ENCODE results near the gene MAG. TPM values are rescaled to one million over a fixed set of nuclear protein-coding genes. Genes with fewer than 3 reads are reported as not detected.

MAG gene
- total RNA-seq, 1 donor from 2014 or later: 1.6 TPM

GRCh38 chr19:35308910-35309309 is 16.9 kb downstream of the MAG start:
- H3K27me3 ChIP-seq (ENCODE audit: control insufficient read depth in 3 of 3, insufficient read depth in 3 of 3, low read length in 3 of 3): peaks cover 6 to 8% (median 7%) of the 10 kb centered on the region in 3 donors

GRCh38 chr19:35309481-35310279 is 17.7 kb downstream of the MAG start:
- Histone ChIP-seq H3K27ac (ENCODE audit: low read depth, low read length) (no peak overlapping the region), H3K36me3 (ENCODE audit: control insufficient read depth in 3 of 3, insufficient read depth in 3 of 3, low read length in 3 of 3) (no peaks in the 10 kb centered on the region), H3K9me3 (ENCODE audit: control insufficient read depth in 3 of 3, low read length in 3 of 3) (no peaks in the 10 kb centered on the region), H3K27me3 (ENCODE audit: control insufficient read depth in 3 of 3, insufficient read depth in 3 of 3, low read length in 3 of 3) (peaks cover 4 to 8% (median 8%) of the 10 kb centered on the region in 3 donors), H3K4me1 (ENCODE audit: control insufficient read depth in 3 of 3, insufficient read depth in 3 of 3, low read length in 3 of 3) (no peaks in the 10 kb centered on the region), H3K4me3 (ENCODE audit: low read length in 3 of 3) (no peak overlapping the region), H3K9ac (ENCODE audit: low read depth in 1 of 3, low read length in 3 of 3) (no peak overlapping the region)

More at GRCh38 chr19:35308910-35309309, 16.9 kb downstream of the MAG start:
- Histone ChIP-seq H3K9me3 (ENCODE audit: control insufficient read depth in 3 of 3, low read length in 3 of 3) (no peaks in the 10 kb centered on the region), H3K27ac (ENCODE audit: low read depth, low read length) (no peak overlapping the region), H3K9ac (ENCODE audit: low read depth in 1 of 3, low read length in 3 of 3) (no peak overlapping the region), H3K4me1 (ENCODE audit: control insufficient read depth in 3 of 3, insufficient read depth in 3 of 3, low read length in 3 of 3) (no peaks in the 10 kb centered on the region), H3K4me3 (ENCODE audit: low read length in 3 of 3) (no peak overlapping the region), H3K36me3 (ENCODE audit: control insufficient read depth in 3 of 3, insufficient read depth in 3 of 3, low read length in 3 of 3) (no peaks in the 10 kb centered on the region)

DNA sequence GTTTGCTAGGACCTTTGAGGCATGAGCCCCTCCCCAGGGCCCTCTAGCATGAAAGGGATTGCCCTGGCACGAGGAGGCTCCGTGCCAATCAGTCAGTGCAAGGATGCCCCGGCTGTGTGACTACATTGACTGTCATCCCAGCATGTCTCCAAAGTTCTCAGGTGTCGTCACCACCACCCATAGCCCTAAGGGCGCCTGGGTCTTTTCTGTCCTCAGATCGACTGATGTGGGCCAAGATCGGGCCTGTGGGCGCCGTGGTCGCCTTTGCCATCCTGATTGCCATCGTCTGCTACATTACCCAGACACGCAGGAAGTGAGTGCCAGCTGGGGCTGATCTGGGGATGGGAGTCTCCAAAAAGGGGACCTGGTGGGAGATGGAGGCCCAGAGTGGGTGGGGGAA is 18.4 kb downstream of the MAG start:
- Histone ChIP-seq H3K36me3 (ENCODE audit: control insufficient read depth in 3 of 3, insufficient read depth in 3 of 3, low read length in 3 of 3) (no peaks in the 10 kb centered on the region), H3K4me3 (ENCODE audit: low read length in 3 of 3) (no peak overlapping the region), H3K4me1 (ENCODE audit: control insufficient read depth in 3 of 3, insufficient read depth in 3 of 3, low read length in 3 of 3) (no peaks in the 10 kb centered on the region), H3K9ac (ENCODE audit: low read depth in 1 of 3, low read length in 3 of 3) (no peak overlapping the region), H3K27me3 (ENCODE audit: control insufficient read depth in 3 of 3, insufficient read depth in 3 of 3, low read length in 3 of 3) (peaks cover 4 to 8% (median 8%) of the 10 kb centered on the region in 3 donors), H3K27ac (ENCODE audit: low read depth, low read length) (no peak overlapping the region), H3K9me3 (ENCODE audit: control insufficient read depth in 3 of 3, low read length in 3 of 3) (no peaks in the 10 kb centered on the region)

DNA sequence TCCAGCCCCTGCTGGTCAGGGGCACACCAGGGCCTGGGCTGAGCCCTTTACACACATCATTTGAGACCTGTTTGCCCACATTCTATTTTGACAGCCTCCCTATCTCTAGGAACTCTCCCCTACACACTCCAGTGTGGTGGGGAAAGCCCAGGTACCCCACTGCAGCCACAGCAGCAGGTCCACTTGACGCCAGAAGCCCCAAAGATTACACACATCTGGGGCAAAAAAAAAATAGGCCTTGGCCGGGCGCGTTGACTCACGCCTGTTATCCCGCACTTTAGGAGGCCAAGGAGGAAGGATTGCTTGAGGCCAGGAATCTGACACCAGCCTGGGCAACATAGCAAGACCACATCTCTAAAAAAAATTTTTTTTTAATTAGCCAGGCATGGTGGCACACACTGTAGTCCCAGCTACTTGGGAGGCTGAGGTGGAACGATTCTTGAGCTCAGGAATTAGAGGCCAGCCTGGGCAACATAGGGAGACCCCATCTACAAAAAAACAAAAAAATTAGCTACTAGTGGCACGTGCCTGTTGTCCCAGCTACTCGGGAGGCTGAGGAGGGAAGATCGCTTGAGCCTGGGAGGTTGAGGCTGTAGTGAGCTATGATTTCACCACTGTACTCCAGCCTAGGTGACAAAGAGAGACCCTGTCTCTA is 19.0 kb downstream of the MAG start:
- Histone ChIP-seq H3K27ac (ENCODE audit: low read depth, low read length) (no peak overlapping the region), H3K9ac (ENCODE audit: low read depth in 1 of 3, low read length in 3 of 3) (no peak overlapping the region), H3K4me1 (ENCODE audit: control insufficient read depth in 3 of 3, insufficient read depth in 3 of 3, low read length in 3 of 3) (no peaks in the 10 kb centered on the region), H3K9me3 (ENCODE audit: control insufficient read depth in 3 of 3, low read length in 3 of 3) (no peaks in the 10 kb centered on the region), H3K4me3 (ENCODE audit: low read length in 3 of 3) (no peak overlapping the region), H3K36me3 (ENCODE audit: control insufficient read depth in 3 of 3, insufficient read depth in 3 of 3, low read length in 3 of 3) (no peaks in the 10 kb centered on the region), H3K27me3 (ENCODE audit: control insufficient read depth in 3 of 3, insufficient read depth in 3 of 3, low read length in 3 of 3) (peaks cover 4 to 8% (median 8%) of the 10 kb centered on the region in 3 donors)

GRCh38 chr19:35311901-35312665 is 20.1 kb downstream of the MAG start:
- no peaks in the 10 kb centered on the region for H3K4me1 ChIP-seq (ENCODE audit: control insufficient read depth in 3 of 3, insufficient read depth in 3 of 3, low read length in 3 of 3)
- H3K27me3 ChIP-seq (ENCODE audit: control insufficient read depth in 3 of 3, insufficient read depth in 3 of 3, low read length in 3 of 3): peaks cover 4 to 8% (median 6%) of the 10 kb centered on the region in 3 donors
- H3K27ac ChIP-seq (ENCODE audit: low read depth, low read length): no peak overlapping the region
- no peak overlapping the region for H3K9ac ChIP-seq (ENCODE audit: low read depth in 1 of 3, low read length in 3 of 3)
- H3K36me3 ChIP-seq (ENCODE audit: control insufficient read depth in 3 of 3, insufficient read depth in 3 of 3, low read length in 3 of 3): no peaks in the 10 kb centered on the region
- H3K4me3 ChIP-seq (ENCODE audit: low read length in 3 of 3): no peak overlapping the region
- H3K9me3 ChIP-seq (ENCODE audit: control insufficient read depth in 3 of 3, low read length in 3 of 3): no peaks in the 10 kb centered on the region

DNA sequence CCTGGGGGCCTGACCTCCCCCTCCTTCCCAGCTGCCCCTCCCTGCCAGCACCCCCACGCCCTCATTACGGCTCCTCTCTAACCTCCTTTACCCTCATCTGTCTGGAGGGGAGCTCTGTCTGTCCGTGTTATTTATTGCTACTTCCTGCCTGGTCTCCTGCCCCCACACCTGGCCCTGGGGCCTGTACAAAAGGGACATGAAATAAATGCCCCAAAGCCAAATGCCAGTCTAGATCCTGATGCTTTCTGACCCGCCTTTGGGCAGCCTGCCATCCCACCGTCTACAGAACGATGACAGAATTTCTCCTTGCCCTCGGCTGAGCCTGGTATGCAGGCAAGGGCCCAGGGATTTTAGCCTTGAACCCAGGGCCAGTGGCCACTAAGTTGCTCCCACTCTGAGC is 21.6 kb downstream of the MAG start:
- H3K36me3 ChIP-seq (ENCODE audit: control insufficient read depth in 3 of 3, insufficient read depth in 3 of 3, low read length in 3 of 3): no peaks in the 10 kb centered on the region
- no peak overlapping the region for H3K9ac ChIP-seq (ENCODE audit: low read depth in 1 of 3, low read length in 3 of 3)
- peaks cover 0 to 8% (median 4%) of the 10 kb centered on the region in 3 donors for H3K27me3 ChIP-seq (ENCODE audit: control insufficient read depth in 3 of 3, insufficient read depth in 3 of 3, low read length in 3 of 3)
- H3K9me3 ChIP-seq (ENCODE audit: control insufficient read depth in 3 of 3, low read length in 3 of 3): no peaks in the 10 kb centered on the region
- H3K27ac ChIP-seq (ENCODE audit: low read depth, low read length): no peak overlapping the region
- no peak overlapping the region for H3K4me3 ChIP-seq (ENCODE audit: low read length in 3 of 3)
- peaks cover 0 to 1% (median under 1%) of the 10 kb centered on the region in 3 donors for H3K4me1 ChIP-seq (ENCODE audit: control insufficient read depth in 3 of 3, insufficient read depth in 3 of 3, low read length in 3 of 3)

DNA sequence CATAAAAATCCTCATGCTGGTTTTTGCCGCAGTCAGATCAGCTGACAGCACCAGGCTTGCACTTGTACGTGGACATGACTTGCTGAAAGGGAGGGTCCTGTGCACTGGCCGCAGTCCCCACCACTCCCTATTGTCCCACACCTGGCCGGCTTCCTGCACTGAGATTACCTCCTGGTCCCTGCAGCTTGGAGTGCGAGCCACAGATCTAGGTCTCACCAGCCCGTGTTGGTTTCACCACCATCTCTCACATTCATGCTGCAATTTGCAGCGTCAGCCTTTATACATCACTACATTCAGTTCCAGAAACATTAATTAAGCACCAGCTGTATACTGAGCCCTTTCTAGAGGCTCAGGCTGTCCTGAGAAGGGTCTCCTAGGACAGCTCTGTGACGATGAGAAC is 22.1 kb downstream of the MAG start:
- no peaks in the 10 kb centered on the region for H3K36me3 ChIP-seq (ENCODE audit: control insufficient read depth in 3 of 3, insufficient read depth in 3 of 3, low read length in 3 of 3)
- H3K27ac ChIP-seq (ENCODE audit: low read depth, low read length): no peak overlapping the region
- no peak overlapping the region for H3K4me3 ChIP-seq (ENCODE audit: low read length in 3 of 3)
- peaks cover 0 to 8% (median 4%) of the 10 kb centered on the region in 3 donors for H3K27me3 ChIP-seq (ENCODE audit: control insufficient read depth in 3 of 3, insufficient read depth in 3 of 3, low read length in 3 of 3)
- peaks cover 0 to 6% (median 5%) of the 10 kb centered on the region in 3 donors for H3K4me1 ChIP-seq (ENCODE audit: control insufficient read depth in 3 of 3, insufficient read depth in 3 of 3, low read length in 3 of 3)
- no peak overlapping the region for H3K9ac ChIP-seq (ENCODE audit: low read depth in 1 of 3, low read length in 3 of 3)
- no peaks in the 10 kb centered on the region for H3K9me3 ChIP-seq (ENCODE audit: control insufficient read depth in 3 of 3, low read length in 3 of 3)

DNA sequence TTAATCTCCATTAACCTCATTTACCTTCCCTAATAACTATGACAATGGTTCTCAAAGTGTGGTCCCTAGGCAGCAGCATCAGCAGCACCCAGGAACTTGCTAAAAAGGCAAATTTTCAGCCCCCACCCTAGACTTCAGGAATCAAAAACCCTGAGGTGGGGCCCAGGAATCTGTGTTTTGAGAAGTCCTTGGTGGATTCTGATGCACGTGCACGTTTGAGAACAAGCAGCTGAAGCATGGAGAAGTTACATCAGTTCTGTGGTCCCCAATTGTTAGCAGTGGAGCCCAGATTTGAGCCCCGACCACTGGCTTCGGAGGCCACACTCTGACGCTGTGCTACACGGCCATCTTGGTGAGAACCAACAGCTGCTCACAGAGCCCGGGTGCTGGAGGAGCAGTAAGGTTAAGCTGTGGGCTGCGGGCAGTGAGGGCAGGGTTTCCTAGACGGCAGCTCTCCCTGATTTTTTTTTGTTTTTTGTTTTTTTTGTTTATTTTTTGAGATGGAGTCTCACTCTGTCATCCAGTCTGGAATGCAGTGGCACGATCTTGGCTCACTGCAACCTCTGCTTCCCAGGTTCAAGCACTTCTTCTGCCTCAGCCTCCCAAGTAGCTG is 23.0 kb downstream of the MAG start:
- no peak overlapping the region for H3K4me3 ChIP-seq (ENCODE audit: low read length in 3 of 3)
- no peaks in the 10 kb centered on the region for H3K9me3 ChIP-seq (ENCODE audit: control insufficient read depth in 3 of 3, low read length in 3 of 3)
- peaks cover 0 to 4% (median 4%) of the 10 kb centered on the region in 3 donors for H3K27me3 ChIP-seq (ENCODE audit: control insufficient read depth in 3 of 3, insufficient read depth in 3 of 3, low read length in 3 of 3)
- no peaks in the 10 kb centered on the region for H3K36me3 ChIP-seq (ENCODE audit: control insufficient read depth in 3 of 3, insufficient read depth in 3 of 3, low read length in 3 of 3)
- no peak overlapping the region for H3K27ac ChIP-seq (ENCODE audit: low read depth, low read length)
- no peak overlapping the region for H3K9ac ChIP-seq (ENCODE audit: low read depth in 1 of 3, low read length in 3 of 3)
- H3K4me1 ChIP-seq (ENCODE audit: control insufficient read depth in 3 of 3, insufficient read depth in 3 of 3, low read length in 3 of 3): peaks cover 0 to 11% (median 10%) of the 10 kb centered on the region in 3 donors

- Histone ChIP-seq H3K4me1 (ENCODE audit: control insufficient read depth in 3 of 3, insufficient read depth in 3 of 3, low read length in 3 of 3) (peaks cover 0 to 11% (median 10%) of the 10 kb centered on the region in 3 donors), H3K9me3 (ENCODE audit: control insufficient read depth in 3 of 3, low read length in 3 of 3) (no peaks in the 10 kb centered on the region), H3K27me3 (ENCODE audit: control insufficient read depth in 3 of 3, insufficient read depth in 3 of 3, low read length in 3 of 3) (peaks cover 0 to 4% (median 2%) of the 10 kb centered on the region in 3 donors), H3K36me3 (ENCODE audit: control insufficient read depth in 3 of 3, insufficient read depth in 3 of 3, low read length in 3 of 3) (no peaks in the 10 kb centered on the region), H3K27ac (ENCODE audit: low read depth, low read length) (no peak overlapping the region), H3K9ac (ENCODE audit: low read depth in 1 of 3, low read length in 3 of 3) (no peak overlapping the region), H3K4me3 (ENCODE audit: low read length in 3 of 3) (no peak overlapping the region)
These were observed 23.9 kb downstream of the MAG start for GRCh38 chr19:35315883-35316282.
